Femur (tissue), 1 donor: ENCODE results near the gene TECPR1.

Experiments used
- DNase-seq: peaks from one replicate; pipeline ENCODE4 v3.0.0-alpha.2; 2017

TECPR1 gene

GRCh38 chr7:98284335-98285036 is 32.5 kb upstream of the TECPR1 start:
- DNase-seq = peak; percentile 79

- DNase-seq = no peak
Measured at GRCh38 chr7:98283887-98284222, 31.8 kb upstream of the TECPR1 start.

GRCh38 chr7:98283127-98283886 is 31.3 kb upstream of the TECPR1 start:
- DNase-seq = no peak

GRCh38 chr7:98282703-98283102 is 30.7 kb upstream of the TECPR1 start:
- DNase-seq = no peak

- DNase-seq = peak; percentile 50
Measured at GRCh38 chr7:98281757-98282606, 29.9 kb upstream of the TECPR1 start.

- DNase-seq = peak; percentile 96
Measured at GRCh38 chr7:98280791-98281756, 29.0 kb upstream of the TECPR1 start, which contains the start of gene BRI3. TSS of gene BRI3 (plus strand) at chr7:98281686. CDS start at chr7:98281796, 110 bp downstream.

- DNase-seq = no peak
Measured at GRCh38 chr7:98280296-98280695, 28.3 kb upstream of the TECPR1 start.

- no peak for DNase-seq
Measured at GRCh38 chr7:98278936-98279335, 26.9 kb upstream of the TECPR1 start.

GRCh38 chr7:98278408-98278807 is 26.4 kb upstream of the TECPR1 start:
- DNase-seq = no peak

GRCh38 chr7:98276241-98276761 is 24.3 kb upstream of the TECPR1 start:
- DNase-seq = no peak

GRCh38 chr7:98267303-98267702 is 15.3 kb upstream of the TECPR1 start:
- DNase-seq = no peak

GRCh38 chr7:98266840-98267239 is 14.8 kb upstream of the TECPR1 start:
- DNase-seq = no peak

GRCh38 chr7:98265841-98266271 is 13.8 kb upstream of the TECPR1 start:
- no peak for DNase-seq

GRCh38 chr7:98257701-98258100 is 5.7 kb upstream of the TECPR1 start:
- DNase-seq = no peak

- no peak for DNase-seq
Measured at GRCh38 chr7:98256431-98256830, 4.4 kb upstream of the TECPR1 start.

GRCh38 chr7:98254951-98255610 is 3.0 kb upstream of the TECPR1 start:
- DNase-seq = no peak

- DNase-seq = no peak
Measured at GRCh38 chr7:98254516-98254915, 2.5 kb upstream of the TECPR1 start.

- no peak for DNase-seq
Measured at GRCh38 chr7:98252425-98253054, 508 bp upstream of the TECPR1 start.

GRCh38 chr7:98251231-98251600 is 816 bp downstream of the TECPR1 start:
- no peak for DNase-seq

- no peak for DNase-seq
Measured at GRCh38 chr7:98250789-98251188, 1.2 kb downstream of the TECPR1 start.

GRCh38 chr7:98249106-98249505 is 2.9 kb downstream of the TECPR1 start:
- DNase-seq = no peak
